HepG2 (cell line): ENCODE measurements around the gene SLC9A5. TPM values are rescaled to one million over a fixed set of nuclear protein-coding genes. Genes with fewer than 3 reads are reported as not detected.

ENCODE experiments used
- DPF2 ChIP-seq: sonication (generic); formaldehyde crosslinking; IDR thresholded peaks from 2 replicates; pipeline ENCODE4 v1.4.0; 2020; ENCODE audit warnings: mild to moderate bottlenecking, low read depth, missing genetic modification reagents, borderline replicate concordance
- MAZ ChIP-seq, 2 experiments: sonication (generic) in 1 of 2; formaldehyde crosslinking in 1 of 2; IDR thresholded peaks; 2 replicates each; pipeline versions ENCODE4 v1.5.0 to v1.6.1; 2012 to 2020; ENCODE audit warnings: low read depth in 2 of 2, mild to moderate bottlenecking in 2 of 2, borderline replicate concordance in 1 of 2, improper control_type of control experiment in 1 of 2, low read length in 1 of 2, missing genetic modification reagents in 1 of 2, moderate library complexity in 1 of 2
- NFE2 ChIP-seq: sonication (generic); formaldehyde crosslinking; IDR thresholded peaks from 2 replicates; pipeline ENCODE4 v1.4.0; 2020; ENCODE audit warnings: missing genetic modification reagents
- NFE2L1 ChIP-seq: sonication (generic); formaldehyde crosslinking; IDR thresholded peaks from 2 replicates; pipeline ENCODE4 v1.4.0; 2020; ENCODE audit warnings: missing genetic modification reagents, mild to moderate bottlenecking, borderline replicate concordance
- THRA ChIP-seq: sonication (generic); formaldehyde crosslinking; IDR thresholded peaks from 2 replicates; pipeline ENCODE4 v1.4.0; 2020; ENCODE audit warnings: missing genetic modification reagents, borderline replicate concordance
- ZBTB38 ChIP-seq: sonication (generic); formaldehyde crosslinking; IDR thresholded peaks from 2 replicates; pipeline ENCODE4 v1.5.1; 2020; ENCODE audit warnings: mild to moderate bottlenecking, missing genetic modification reagents
- ZNF274 ChIP-seq: sonication (generic); formaldehyde crosslinking; IDR thresholded peaks from 2 replicates; pipeline ENCODE4 v1.5.1; 2020; ENCODE audit warnings: mild to moderate bottlenecking, missing genetic modification reagents
- ZNF687 ChIP-seq: sonication (generic); formaldehyde crosslinking; IDR thresholded peaks from 2 replicates; pipeline ENCODE4 v1.5.1; 2020; ENCODE audit warnings: mild to moderate bottlenecking, missing genetic modification reagents, moderate library complexity
- ZSCAN31 ChIP-seq: sonication (generic); formaldehyde crosslinking; IDR thresholded peaks from 2 replicates; pipeline ENCODE4 v1.5.0; 2020; ENCODE audit warnings: low read depth, mild to moderate bottlenecking, missing genetic modification reagents
- polyA plus RNA-seq, 8 experiments: library from polyadenylated mRNA; depleted of rRNA in 3 of 8; stranded (reverse) in 7 of 8; unstranded in 1 of 8; fragments of >200 nt; fragmentation: Illumina TruSeq in 4 of 8; extraction: Trizol in 4 of 8; gene quantifications; 2 replicates each; pipeline versions ENCODE4 v1.2.1 to v1.2.3, GENCODE V29; 2011 to 2016; ENCODE audit warnings: low read depth in 4 of 8, missing spikeins in 1 of 8, mixed read lengths in 1 of 8; ENCODE audit not compliant: insufficient read depth in 1 of 8
- total RNA-seq, 5 experiments: library from RNA; depleted of rRNA; stranded (reverse); fragments of >200 nt; fragmentation: Illumina TruSeq; extraction: Trizol; gene quantifications; 2 replicates each; pipeline ENCODE4 v1.2.3, GENCODE V29; 2016; ENCODE audit warnings: low read depth in 1 of 5
- TF ChIP-seq, protein P1 (sequence below): sonication (generic); formaldehyde crosslinking; IDR thresholded peaks from 2 replicates; pipeline ENCODE4 v1.4.0; 2020; ENCODE audit warnings: missing genetic modification reagents, mild to moderate bottlenecking, borderline replicate concordance
- TF ChIP-seq, protein P2 (sequence below): sonication (generic); formaldehyde crosslinking; IDR thresholded peaks from 2 replicates; pipeline ENCODE4 v1.5.1; 2020; ENCODE audit warnings: mild to moderate bottlenecking, missing genetic modification reagents, moderate library complexity

The SLC9A5 gene
- total and polyA plus RNA-seq, 2 of the 13 experiments (the other 11 are each of a cell fraction or from before 2014, with no cell fraction given) = 0.58 to 1.4 TPM

DNA sequence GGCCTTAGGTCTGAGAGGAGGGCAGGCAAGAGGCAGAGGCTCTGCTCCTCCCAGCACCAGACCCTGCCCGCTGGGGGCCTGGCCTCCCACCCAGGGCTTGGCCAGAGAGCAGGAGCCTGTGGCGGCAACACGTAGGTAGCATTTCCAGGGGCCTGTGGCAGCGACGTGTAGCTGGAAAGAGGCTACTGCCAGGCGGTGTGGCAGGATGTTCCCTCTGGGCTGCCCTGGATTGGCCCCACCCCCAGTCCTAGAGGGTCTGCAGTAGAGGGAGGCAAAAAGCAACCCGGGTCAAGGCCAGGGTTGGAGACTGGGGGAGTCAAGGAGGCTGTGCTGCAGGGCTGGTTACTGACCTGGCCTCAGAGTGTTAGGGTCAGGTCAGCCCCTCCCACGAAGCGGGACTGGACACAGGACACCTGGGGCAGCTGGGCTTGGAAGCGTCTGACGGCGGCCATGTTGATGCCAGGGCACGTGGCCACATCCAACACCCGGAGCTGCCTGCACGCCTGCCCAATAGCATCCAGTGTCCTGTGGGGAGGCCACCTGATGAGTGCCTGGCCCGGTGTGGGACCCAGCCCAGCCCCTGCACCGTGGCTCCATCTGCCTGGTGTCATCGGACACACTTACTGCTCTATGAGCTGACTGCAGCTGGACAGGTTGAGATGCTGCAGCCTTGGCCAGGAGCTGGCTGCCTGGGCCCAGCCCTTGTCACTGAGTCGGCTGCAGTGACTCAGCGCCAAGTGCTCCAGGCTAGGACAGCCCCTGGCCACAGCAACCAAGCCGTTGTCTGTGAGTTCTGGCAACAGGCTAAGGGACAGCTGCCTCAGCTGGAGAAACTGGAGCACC, 41.3 kb upstream of the SLC9A5 start (continued):
- TF ChIP-seq NFE2L1 (CRISPR knock-in tag) (0 out of 2 replicates have a peak, but pooled peaks have one; percentile 26), THRA (CRISPR knock-in tag) (peak; percentile 38; the same call in 1 of the 2 replicates), ZNF274 (CRISPR knock-in tag) (0 out of 2 replicates have a peak, but pooled peaks have one; percentile 14), NFE2 (CRISPR knock-in tag) (peak; percentile 75; the same call in 1 of the 2 replicates), DPF2 (CRISPR knock-in tag) (no peak), ZNF687 (CRISPR knock-in tag) (peak; percentile 78), MAZ (IDR thresholded peaks at IDR 0.05; ENCODE audit: borderline replicate concordance, low read depth, low read length) (no peak), MAZ (CRISPR knock-in tag; IDR thresholded peaks at IDR 0.05; ENCODE audit: low read depth) (peak; percentile 72; the same call in 1 of the 2 replicates), ZSCAN31 (CRISPR knock-in tag) (no peak), ZBTB38 (CRISPR knock-in tag) (peak; percentile 44; the same call in 1 of the 2 replicates)
- TF ChIP-seq, protein P1, sequence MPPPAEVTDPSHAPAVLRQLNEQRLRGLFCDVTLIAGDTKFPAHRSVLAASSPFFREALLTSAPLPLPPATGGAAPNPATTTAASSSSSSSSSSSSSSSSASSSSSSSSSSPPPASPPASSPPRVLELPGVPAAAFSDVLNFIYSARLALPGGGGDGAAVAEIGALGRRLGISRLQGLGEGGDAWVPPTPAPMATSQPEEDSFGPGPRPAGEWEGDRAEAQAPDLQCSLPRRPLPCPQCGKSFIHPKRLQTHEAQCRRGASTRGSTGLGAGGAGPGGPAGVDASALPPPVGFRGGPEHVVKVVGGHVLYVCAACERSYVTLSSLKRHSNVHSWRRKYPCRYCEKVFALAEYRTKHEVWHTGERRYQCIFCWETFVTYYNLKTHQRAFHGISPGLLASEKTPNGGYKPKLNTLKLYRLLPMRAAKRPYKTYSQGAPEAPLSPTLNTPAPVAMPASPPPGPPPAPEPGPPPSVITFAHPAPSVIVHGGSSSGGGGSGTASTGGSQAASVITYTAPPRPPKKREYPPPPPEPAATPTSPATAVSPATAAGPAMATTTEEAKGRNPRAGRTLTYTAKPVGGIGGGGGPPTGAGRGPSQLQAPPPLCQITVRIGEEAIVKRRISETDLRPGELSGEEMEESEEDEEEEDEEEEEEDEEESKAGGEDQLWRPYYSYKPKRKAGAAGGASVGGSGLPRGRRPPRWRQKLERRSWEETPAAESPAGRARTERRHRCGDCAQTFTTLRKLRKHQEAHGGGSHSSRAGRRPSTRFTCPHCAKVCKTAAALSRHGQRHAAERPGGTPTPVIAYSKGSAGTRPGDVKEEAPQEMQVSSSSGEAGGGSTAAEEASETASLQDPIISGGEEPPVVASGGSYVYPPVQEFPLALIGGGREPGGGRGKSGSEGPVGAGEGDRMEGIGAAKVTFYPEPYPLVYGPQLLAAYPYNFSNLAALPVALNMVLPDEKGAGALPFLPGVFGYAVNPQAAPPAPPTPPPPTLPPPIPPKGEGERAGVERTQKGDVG (CRISPR knock-in tag) = peak; percentile 61; the same call in 1 of the 2 replicates
- TF ChIP-seq, protein P2, sequence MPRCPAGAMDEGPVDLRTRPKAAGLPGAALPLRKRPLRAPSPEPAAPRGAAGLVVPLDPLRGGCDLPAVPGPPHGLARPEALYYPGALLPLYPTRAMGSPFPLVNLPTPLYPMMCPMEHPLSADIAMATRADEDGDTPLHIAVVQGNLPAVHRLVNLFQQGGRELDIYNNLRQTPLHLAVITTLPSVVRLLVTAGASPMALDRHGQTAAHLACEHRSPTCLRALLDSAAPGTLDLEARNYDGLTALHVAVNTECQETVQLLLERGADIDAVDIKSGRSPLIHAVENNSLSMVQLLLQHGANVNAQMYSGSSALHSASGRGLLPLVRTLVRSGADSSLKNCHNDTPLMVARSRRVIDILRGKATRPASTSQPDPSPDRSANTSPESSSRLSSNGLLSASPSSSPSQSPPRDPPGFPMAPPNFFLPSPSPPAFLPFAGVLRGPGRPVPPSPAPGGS (CRISPR knock-in tag) = 0 out of 2 replicates have a peak, but pooled peaks have one; percentile 33
